ENCODE measurements around the gene VSTM4. TPM values are rescaled to one million over a fixed set of nuclear protein-coding genes. Genes with fewer than 3 reads are reported as not detected.

VSTM4 gene
- total and polyA plus RNA-seq, 2 experiments from 2014 or later, result 0.21 to 0.66 TPM

DNA sequence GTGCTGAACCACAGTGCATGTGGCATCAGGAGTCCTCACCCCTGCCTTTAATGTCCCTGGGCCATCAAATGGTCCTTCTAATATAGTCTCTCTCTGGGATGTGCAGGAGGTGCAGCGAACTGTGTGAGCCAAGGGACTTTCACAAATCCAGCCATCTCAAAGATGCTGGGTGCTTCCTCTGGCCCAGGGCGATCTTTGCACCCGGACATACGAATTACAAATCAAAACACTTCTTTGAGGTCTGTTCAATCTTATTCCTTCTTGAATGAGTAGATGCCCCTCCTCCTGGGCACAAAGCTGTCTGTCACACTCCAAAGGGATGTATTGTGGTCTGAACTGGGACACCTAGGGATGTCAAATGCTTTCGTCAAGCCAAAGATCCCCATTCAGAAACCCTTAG lies 60.6 kb downstream of the VSTM4 start:
- H3K4me3 ChIP-seq, result no peak overlapping the region
- ATAC-seq, result no peak

DNA sequence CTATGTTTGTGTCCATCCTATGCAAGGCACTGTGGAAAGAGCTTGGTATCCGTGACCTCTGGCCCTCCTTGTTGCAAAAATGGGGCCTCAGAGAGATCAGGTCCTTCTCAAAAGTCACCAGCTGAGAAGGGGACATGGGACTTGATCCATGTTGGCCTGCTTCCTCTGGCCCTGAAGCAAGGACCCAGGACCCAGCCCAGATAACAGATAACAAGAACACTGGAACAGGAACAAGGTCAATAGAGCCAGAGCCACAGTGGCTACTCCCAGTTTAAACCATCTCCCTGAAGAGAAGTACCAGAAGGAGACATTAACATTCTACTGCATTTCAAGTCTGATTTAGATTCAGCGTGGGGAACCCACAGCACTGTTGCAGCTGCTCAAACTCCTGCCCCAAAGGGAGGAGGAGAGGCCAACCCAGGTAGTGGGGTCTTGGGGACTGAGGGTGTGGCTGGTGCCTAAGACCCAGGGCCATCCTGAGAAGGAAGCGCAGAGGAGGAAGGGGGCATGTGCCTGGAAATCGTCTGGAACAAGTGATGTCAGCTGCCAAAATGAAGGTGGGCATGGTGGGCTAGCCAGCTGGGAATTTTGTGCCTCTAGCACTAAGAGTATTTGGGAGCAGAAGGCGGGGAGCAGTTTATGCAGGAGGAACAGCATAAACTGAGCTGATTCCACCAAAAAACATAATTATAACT lies 61.2 kb downstream of the VSTM4 start:
- Mint-ChIP-seq H3K36me3 (ENCODE audit: low read depth) (no peaks in the 10 kb centered on the region), H3K4me1 (peaks cover 8% of the 10 kb centered on the region; the same call in 2 of the 3 replicates), H3K9me3 (no peaks in the 10 kb centered on the region; the same call in 2 of the 3 replicates), H3K27ac (no peak overlapping the region), H3K27me3 (ENCODE audit: insufficient read depth, low read depth, poor library complexity) (peaks cover 4% of the 10 kb centered on the region), H3K4me3 (no peak overlapping the region)
- no peak overlapping the region for H3K4me2 ChIP-seq
- no peak overlapping the region for H2AFZ ChIP-seq
- no peaks in the 10 kb centered on the region; the same call in 1 of the 2 replicates for H3K4me1 ChIP-seq (ENCODE audit: insufficient read depth)
- no peaks in the 10 kb centered on the region for H3K27me3 ChIP-seq (ENCODE audit: insufficient read depth)
- DNase-seq (ENCODE audit: low spot score), result no peak
- H4K20me1 ChIP-seq (replicated peaks; ENCODE audit: insufficient read depth), result no peaks in the 10 kb centered on the region
- H3K27ac ChIP-seq (ENCODE audit: low read depth), result no peak overlapping the region
- H3K9me2 ChIP-seq (ENCODE audit: insufficient read depth), result no peaks in the 10 kb centered on the region
- no peaks in the 10 kb centered on the region for H3F3A ChIP-seq (replicated peaks; ENCODE audit: low read depth)
- ATAC-seq, result no peak
- H3K79me2 ChIP-seq (replicated peaks; ENCODE audit: insufficient read depth), result no peaks in the 10 kb centered on the region
- H3K36me3 ChIP-seq (ENCODE audit: insufficient read depth), result no peaks in the 10 kb centered on the region
- no peak overlapping the region for H3K4me3 ChIP-seq
- TF ChIP-seq ZNF114 (CRISPR knock-in tag; IDR thresholded peaks at IDR 0.05) (no peak), POLR2AphosphoS5 (IDR thresholded peaks at IDR 0.05; ENCODE audit: low read depth) (no peak), EZH2phosphoT487 (IDR thresholded peaks at IDR 0.05; ENCODE audit: unreplicated experiment) (no peak), STAT1 (IDR thresholded peaks at IDR 0.05; ENCODE audit: unreplicated experiment) (no peak), JUNB (IDR thresholded peaks at IDR 0.05; ENCODE audit: unreplicated experiment) (no peak), EZH2 (IDR thresholded peaks at IDR 0.05; ENCODE audit: low read depth, unreplicated experiment) (no peak)
- TF ChIP-seq, protein P1, sequence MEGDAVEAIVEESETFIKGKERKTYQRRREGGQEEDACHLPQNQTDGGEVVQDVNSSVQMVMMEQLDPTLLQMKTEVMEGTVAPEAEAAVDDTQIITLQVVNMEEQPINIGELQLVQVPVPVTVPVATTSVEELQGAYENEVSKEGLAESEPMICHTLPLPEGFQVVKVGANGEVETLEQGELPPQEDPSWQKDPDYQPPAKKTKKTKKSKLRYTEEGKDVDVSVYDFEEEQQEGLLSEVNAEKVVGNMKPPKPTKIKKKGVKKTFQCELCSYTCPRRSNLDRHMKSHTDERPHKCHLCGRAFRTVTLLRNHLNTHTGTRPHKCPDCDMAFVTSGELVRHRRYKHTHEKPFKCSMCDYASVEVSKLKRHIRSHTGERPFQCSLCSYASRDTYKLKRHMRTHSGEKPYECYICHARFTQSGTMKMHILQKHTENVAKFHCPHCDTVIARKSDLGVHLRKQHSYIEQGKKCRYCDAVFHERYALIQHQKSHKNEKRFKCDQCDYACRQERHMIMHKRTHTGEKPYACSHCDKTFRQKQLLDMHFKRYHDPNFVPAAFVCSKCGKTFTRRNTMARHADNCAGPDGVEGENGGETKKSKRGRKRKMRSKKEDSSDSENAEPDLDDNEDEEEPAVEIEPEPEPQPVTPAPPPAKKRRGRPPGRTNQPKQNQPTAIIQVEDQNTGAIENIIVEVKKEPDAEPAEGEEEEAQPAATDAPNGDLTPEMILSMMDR (conservative IDR thresholded peaks at IDR 0.05; ENCODE audit: low read depth in 2 of 2), result no peak
- TF ChIP-seq, protein P2, sequence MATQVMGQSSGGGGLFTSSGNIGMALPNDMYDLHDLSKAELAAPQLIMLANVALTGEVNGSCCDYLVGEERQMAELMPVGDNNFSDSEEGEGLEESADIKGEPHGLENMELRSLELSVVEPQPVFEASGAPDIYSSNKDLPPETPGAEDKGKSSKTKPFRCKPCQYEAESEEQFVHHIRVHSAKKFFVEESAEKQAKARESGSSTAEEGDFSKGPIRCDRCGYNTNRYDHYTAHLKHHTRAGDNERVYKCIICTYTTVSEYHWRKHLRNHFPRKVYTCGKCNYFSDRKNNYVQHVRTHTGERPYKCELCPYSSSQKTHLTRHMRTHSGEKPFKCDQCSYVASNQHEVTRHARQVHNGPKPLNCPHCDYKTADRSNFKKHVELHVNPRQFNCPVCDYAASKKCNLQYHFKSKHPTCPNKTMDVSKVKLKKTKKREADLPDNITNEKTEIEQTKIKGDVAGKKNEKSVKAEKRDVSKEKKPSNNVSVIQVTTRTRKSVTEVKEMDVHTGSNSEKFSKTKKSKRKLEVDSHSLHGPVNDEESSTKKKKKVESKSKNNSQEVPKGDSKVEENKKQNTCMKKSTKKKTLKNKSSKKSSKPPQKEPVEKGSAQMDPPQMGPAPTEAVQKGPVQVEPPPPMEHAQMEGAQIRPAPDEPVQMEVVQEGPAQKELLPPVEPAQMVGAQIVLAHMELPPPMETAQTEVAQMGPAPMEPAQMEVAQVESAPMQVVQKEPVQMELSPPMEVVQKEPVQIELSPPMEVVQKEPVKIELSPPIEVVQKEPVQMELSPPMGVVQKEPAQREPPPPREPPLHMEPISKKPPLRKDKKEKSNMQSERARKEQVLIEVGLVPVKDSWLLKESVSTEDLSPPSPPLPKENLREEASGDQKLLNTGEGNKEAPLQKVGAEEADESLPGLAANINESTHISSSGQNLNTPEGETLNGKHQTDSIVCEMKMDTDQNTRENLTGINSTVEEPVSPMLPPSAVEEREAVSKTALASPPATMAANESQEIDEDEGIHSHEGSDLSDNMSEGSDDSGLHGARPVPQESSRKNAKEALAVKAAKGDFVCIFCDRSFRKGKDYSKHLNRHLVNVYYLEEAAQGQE (IDR thresholded peaks at IDR 0.05; ENCODE audit: unreplicated experiment), result no peak

More for the DNA sequence above, 60.6 kb downstream of the VSTM4 start:
- Histone ChIP-seq H4K20me1 (replicated peaks; ENCODE audit: insufficient read depth) (no peaks in the 10 kb centered on the region), H3F3A (replicated peaks; ENCODE audit: low read depth) (no peaks in the 10 kb centered on the region), H3K27ac (ENCODE audit: low read depth) (no peak overlapping the region), H3K9me2 (ENCODE audit: insufficient read depth) (no peaks in the 10 kb centered on the region), H3K27me3 (ENCODE audit: insufficient read depth) (no peaks in the 10 kb centered on the region), H3K4me2 (no peak overlapping the region), H3K79me2 (replicated peaks; ENCODE audit: insufficient read depth) (no peaks in the 10 kb centered on the region), H3K4me1 (ENCODE audit: insufficient read depth) (no peaks in the 10 kb centered on the region), H2AFZ (no peak overlapping the region), H3K36me3 (ENCODE audit: insufficient read depth) (no peaks in the 10 kb centered on the region)
- TF ChIP-seq EZH2 (IDR thresholded peaks at IDR 0.05; ENCODE audit: low read depth, unreplicated experiment), result no peak
- no peak for TF ChIP-seq NANOG (IDR thresholded peaks at IDR 0.05; ENCODE audit: borderline replicate concordance)
- no peak for TF ChIP-seq STAT1 (IDR thresholded peaks at IDR 0.05; ENCODE audit: unreplicated experiment)
- no peak for TF ChIP-seq ZNF114 (CRISPR knock-in tag; IDR thresholded peaks at IDR 0.05)
- TF ChIP-seq, protein P1 (conservative IDR thresholded peaks at IDR 0.05; ENCODE audit: low read depth in 2 of 2), result no peak
- no peak for DNase-seq (ENCODE audit: low spot score)
- H3K27ac Mint-ChIP-seq, result no peak overlapping the region
- H3K4me3 Mint-ChIP-seq, result no peak overlapping the region
- H3K9me3 Mint-ChIP-seq, result no peaks in the 10 kb centered on the region; the same call in 2 of the 3 replicates
- H3K4me1 Mint-ChIP-seq, result peaks cover 3% of the 10 kb centered on the region; the same call in 2 of the 3 replicates
- H3K36me3 Mint-ChIP-seq (ENCODE audit: low read depth), result no peaks in the 10 kb centered on the region
- peaks cover 4% of the 10 kb centered on the region for H3K27me3 Mint-ChIP-seq (ENCODE audit: insufficient read depth, low read depth, poor library complexity)

Measured in GM23338 (cell line).